HL-60/S4 (cell line): ENCODE measurements around the gene EIF3J.
"Not testable (repeated sequence)": the region's sequence is repeated elsewhere in the genome, so short reads cannot be mapped to it uniquely, and the experiment has no call there.

Experiments used
- in situ Hi-C: fragments of 300-500 bp; cut with MboI; formaldehyde crosslinking; loops from 2 replicates; pipeline ENCODE4 v1.14.3; 2022; ENCODE audit warnings: low sequenced_read_pairs

EIF3J gene

DNA sequence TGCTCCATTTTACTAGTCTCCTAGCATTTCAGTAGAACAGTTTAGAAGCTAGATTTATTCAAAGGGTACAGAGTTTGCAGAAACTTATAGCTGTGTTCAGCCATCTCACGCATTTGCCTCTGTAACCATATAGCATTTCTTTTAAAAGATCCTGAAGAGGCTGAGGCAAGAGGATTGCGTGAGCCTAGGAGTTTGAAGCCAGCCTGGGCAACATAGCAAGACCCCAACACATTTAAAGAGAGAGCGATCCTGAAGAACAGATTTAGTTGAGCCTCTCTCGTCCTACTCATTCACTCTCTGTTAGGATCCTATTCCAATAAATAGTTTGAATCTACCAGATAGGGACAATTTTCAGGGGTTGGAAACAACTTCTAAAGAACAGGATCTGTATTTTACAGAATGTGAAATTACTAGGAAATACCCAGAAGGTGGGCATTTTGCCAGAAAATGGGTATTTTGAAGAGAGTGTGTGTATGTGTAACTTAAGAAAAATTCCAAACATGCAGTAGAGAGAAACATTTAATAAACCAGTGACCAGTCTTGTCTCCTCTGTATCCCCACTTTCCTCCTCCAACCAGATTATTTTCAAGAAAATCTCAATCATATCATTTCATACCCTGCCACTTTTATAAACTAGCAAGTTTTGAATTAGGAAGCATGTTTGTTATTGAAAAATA is 4.5 kb downstream of the EIF3J start:
- in situ Hi-C loops = no loop called here

GRCh38 chr15:44542596-44542995 is 5.6 kb downstream of the EIF3J start:
- in situ Hi-C loops = no loop called here

DNA sequence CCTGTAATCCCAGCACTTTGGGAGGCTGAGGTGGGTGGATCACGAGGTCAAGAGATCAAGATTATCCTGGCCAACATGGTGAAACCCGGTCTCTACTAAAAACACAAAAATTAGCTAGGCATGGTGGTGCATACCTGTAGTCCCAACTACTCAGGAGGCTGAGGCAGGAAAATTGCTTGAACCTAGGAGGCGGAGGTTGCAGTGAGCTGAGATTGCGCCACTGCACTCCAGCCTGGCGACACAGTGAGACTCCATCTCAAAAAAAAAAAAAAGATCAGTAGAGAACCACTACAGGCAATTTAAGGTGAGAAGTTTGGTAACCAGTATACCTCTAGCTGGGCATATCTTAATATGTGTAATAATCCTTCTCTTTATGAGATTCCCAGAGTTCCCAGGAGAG is 7.8 kb downstream of the EIF3J start:
- in situ Hi-C loops = not testable (repeated sequence)

DNA sequence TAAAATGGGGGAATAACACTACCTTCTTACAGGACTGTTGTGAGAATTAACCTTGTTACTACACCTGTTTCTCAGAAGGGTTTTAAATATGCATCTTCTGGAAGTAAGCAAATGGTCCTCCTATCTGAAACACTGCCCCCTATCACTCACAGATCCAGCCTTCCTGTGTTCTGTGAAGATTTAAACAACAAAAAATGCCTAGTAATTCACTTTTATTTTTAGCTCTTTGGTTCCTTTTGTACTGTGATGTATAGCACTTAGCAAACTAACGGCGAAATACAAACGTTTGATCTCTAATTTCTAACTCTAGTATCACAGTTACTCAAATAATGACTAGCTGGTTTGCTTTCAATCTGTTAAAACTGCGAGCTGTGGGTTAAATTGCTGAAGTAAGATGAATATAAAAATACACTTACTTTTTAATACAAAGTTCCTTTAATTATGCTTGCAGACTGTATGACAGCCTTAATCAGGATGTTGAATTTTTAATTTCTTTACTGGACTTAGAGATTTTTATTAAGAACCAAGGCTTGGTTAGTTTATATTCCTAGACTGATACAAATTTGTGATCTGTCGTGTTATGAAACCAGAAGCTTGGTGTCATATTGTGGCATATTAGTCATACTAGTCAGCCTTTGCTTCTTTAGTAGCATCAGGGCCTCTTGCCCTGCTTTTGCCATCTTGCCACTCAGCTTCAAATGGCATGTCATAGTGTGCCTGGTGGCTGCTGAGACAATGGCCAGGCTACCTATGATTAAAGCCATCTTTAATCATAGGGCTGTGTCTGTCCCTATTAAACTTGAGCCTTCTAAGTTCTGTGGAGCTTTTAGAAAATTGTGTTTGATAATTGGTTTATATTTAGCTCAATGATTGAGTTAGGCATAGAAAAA is 9.2 kb downstream of the EIF3J start:
- in situ Hi-C loops = no loop called here

DNA sequence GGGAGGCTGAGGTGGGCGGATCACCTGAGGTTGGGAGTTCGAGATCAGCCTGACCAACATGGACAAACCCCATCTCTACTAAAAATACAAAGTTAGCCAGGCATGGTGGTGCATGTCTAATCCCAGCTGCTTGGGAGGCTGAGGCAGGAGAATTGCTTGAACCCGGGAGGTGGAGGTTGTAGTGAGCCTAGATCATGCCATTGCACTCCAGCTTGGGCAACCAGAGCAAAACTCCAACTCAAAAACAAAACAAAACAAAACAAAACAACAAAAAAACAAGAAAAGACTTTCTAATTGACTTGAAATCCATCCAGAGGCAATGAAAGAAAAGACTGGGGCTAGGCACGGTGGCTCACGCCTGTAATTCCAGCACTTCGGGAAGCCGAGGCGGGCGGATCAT is 12.2 kb downstream of the EIF3J start:
- in situ Hi-C loops = not testable (repeated sequence)

- in situ Hi-C loops = no loop called here
Observed at GRCh38 chr15:44550256-44550655, 13.3 kb downstream of the EIF3J start.

GRCh38 chr15:44550734-44551133 is 13.8 kb downstream of the EIF3J start:
- in situ Hi-C loops = no loop called here

DNA sequence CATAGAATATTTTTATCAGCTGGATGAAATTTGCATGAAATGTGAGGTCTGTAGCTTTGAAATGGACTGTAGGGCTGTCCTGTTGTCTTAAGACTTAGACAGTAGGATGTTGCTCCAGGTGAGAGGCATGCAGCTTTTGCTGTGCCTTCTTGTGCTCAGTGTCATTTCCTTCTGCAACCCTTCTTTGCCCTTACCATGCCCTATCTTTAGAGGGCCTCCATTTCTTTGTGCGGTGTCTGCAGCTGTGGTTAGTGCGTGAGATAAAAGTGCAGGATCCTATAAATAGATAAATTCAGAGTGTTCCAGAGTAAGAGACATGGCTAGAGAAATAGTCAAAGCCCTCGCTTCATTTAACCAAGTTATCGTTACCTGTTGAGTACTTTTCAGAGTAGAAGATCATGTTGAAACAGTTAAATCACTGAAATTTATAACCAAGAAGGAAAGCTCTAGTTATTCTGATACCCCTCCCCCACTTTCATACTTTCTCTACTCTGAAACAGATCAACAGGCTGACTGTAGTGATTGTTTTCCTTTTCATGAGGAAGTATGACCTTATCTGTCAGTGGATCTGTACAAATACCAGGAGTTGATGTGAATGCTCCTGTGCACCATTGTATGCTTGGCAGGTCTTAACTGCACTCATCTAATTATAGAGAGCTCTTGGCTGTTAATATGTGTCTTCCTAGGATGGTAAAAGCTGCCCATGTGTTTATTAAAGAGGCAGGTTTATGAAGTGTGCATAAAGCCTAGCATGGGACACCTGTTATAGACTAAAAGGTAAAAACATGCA is 18.2 kb downstream of the EIF3J start:
- in situ Hi-C loops = no loop called here

- in situ Hi-C loops = not testable (repeated sequence)
Observed at GRCh38 chr15:44560926-44561325, 24.0 kb downstream of the EIF3J start.

- in situ Hi-C loops = no loop called here
Observed at GRCh38 chr15:44565387-44566154, 28.6 kb downstream of the EIF3J start.

- in situ Hi-C loops = no loop called here
Observed at GRCh38 chr15:44566155-44566540, 29.2 kb downstream of the EIF3J start.

DNA sequence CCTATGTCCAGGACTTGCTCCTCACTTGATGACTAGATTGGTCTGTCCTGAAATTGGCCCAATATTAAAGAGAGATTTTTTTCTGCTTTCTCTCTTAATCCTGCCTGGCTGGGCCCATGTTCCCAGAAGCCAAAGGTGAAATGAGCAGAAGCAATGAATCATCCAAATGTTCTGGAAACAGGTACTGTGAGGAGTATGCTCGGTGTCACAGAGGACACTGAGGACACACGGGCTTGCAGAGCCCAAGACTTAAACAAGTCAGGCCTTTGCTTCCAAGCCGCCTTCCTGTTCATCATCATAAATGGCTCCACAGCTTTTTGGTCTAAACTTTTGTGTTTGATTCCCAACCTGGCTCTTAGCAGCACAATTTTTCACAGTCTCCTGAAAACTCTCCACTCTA is 31.4 kb downstream of the EIF3J start:
- in situ Hi-C loops = no loop called here

DNA sequence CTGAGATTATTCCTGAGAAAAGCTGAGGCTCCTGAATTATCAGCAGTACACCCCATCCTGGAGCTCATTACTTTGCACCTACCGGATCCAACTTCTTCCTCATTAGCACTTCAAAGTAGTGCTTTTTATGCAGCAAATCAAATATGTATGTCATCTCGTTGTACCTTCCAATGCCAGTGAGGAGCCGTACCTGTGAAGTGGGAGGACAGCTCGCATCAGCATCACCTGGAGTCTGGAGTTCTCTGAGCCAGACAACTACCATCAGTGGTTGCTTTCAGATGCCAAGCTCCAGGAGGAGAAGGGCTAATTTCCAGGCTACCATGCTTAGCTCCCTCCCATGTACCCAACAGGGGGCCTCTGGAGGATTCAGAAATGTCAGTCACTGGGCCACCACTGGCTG is 32.4 kb downstream of the EIF3J start:
- in situ Hi-C loops = no loop called here

DNA sequence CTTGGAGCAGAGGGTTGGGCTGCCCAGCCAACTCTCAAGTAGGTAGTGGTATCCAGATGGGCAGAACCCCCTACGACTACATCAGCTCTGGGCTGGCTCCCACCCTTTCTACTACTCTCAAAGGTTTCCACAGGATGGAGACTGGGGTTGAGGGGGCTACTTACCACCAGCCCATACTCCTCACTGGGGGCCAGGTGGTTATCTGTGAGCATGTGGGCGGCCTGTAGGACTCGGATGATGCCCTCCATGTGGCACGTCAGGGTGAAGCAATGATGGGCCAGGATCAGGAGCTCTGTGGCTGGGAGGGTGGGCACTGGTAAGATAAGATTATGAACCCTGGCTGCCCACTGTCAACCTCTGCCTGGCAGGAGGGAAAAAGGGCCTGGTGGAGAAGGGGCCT is 33.4 kb downstream of the EIF3J start:
- in situ Hi-C loops = no loop called here

DNA sequence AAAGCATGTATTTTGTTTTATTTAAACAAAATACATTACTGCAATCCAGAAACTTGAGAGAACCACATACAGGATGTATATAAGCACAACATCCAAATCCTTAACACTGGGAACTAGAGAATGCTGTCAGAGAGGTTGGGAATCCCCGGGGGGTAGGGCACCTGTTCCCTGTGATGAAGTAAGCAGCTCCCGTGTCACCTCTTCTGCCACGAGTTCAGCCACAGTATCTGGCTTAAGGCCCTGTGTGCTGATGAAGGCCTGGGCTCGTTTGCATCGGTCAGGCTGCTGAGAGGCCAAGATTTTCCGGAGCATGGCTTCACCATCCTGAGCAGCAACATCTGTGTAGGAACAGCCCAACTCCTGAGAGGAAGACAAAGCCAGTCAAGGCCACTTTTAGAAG is 36.4 kb downstream of the EIF3J start:
- in situ Hi-C loops = no loop called here

- in situ Hi-C loops = loop anchor here (25.0 kb wide), 2 partner anchors 163 to 338 kb away; partner anchors contain the start of gene TRIM69
Observed at GRCh38 chr15:44574734-44575133, 37.8 kb downstream of the EIF3J start.

GRCh38 chr15:44580105-44580504 is 43.2 kb downstream of the EIF3J start:
- in situ Hi-C loops = loop anchor here (25.0 kb wide), 2 partner anchors 157 to 332 kb away; partner anchors contain the start of gene TRIM69

- in situ Hi-C loops = loop anchor here (25.0 kb wide), 2 partner anchors 153 to 328 kb away; partner anchors contain the start of gene TRIM69
Observed at GRCh38 chr15:44584162-44584749, 47.3 kb downstream of the EIF3J start.

DNA sequence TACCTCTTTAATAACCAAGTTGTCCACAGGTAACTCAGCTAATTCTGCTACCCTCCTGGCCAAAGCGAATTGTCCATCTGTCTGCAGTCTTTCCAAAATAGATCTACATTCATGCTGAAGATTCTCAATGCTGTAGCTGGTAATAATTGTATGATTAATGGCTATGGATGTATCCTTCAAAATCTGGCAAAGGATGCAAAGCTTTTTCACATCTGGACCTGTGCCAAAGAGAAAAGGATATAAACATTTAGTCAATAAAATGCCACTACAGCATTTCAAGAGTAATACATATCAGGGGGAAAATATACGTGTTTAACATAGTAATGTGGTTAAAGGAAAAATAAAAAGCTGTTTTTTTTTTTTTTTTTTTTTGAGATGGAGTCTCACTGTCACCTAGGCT is 48.7 kb downstream of the EIF3J start:
- in situ Hi-C loops = loop anchor here (25.0 kb wide), 2 partner anchors 152 to 327 kb away; partner anchors contain the start of gene TRIM69

GRCh38 chr15:44588541-44588940 is 51.6 kb downstream of the EIF3J start:
- in situ Hi-C loops = loop anchor here (25.0 kb wide), 2 partner anchors 149 to 324 kb away; partner anchors contain the start of gene TRIM69
